ENCODE results near the gene ARHGEF4.
A peak's percentile ranks its signal among the peaks of the same experiment; 100 is the strongest.

Gene ARHGEF4

DNA sequence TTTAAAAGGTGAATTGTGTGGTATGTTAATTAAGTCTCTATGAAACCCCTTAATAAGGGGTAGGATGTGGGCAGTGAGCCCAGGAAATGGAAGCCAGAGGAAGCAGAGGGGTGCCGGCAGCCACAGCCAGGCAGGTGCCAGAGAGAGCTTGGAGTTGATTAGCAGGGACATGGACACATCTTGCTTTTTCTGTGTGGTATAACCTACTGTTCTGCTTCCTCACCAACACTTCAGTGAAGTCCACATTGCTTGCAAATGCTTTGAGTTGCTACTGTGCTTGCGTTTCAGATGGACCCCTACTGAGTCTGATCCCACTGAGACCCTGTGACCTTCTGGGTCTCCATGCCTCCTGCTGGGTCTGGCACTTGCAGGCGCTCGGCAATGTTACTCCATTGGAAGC lies 30.3 kb upstream of the ARHGEF4 start:
- Mint-ChIP-seq H3K36me3 (ENCODE audit: low read depth) (no peaks in the 10 kb centered on the region), H3K27ac (no peak overlapping the region), H3K27me3 (ENCODE audit: low read depth) (peaks cover 14% of the 10 kb centered on the region), H3K9me3 (no peaks in the 10 kb centered on the region), H3K4me3 (no peak overlapping the region), H3K4me1 (ENCODE audit: low read depth) (no peaks in the 10 kb centered on the region)
- DNase-seq (ENCODE audit: low spot score) = no peak

DNA sequence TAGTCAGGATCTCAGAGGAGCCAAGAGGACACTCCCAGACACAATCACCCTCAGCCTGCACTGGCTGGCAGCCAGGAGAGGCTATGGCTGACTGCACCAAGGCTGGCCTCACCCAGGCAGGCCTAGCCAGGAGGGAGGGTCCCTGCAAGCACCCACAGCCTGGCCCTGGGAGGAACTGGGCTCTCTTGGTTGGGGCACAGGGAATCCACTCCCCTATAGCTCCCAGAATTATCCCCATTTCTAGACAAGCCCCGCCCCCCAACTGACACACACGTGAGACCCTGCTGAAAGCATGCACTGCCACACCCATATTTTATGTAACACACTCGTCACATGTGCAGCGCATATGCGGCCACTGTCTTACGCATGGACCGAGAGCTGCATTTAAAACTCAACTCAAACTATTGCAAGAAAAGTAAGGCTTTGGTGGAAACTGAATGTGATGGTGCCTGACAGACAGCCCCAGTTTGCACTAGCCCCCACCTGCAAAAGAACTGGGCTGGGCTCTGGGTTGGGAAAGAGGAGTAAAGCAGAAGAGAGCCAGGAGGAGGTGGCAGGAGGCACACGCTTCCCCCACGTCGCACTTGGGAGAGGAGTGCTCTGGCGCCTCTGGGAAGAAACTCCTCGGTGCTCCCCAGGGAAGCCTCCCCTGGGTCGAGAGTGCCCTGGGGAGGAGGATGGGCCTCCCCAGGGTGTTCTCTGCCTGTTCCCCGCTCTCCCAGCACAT lies 28.9 kb upstream of the ARHGEF4 start:
- DNase-seq (ENCODE audit: low spot score) = no peak
- no peaks in the 10 kb centered on the region for H3K9me3 Mint-ChIP-seq
- no peaks in the 10 kb centered on the region for H3K36me3 Mint-ChIP-seq (ENCODE audit: low read depth)
- no peak overlapping the region for H3K27ac Mint-ChIP-seq
- no peak overlapping the region for H3K4me3 Mint-ChIP-seq
- H3K4me1 Mint-ChIP-seq (ENCODE audit: low read depth) = no peaks in the 10 kb centered on the region
- H3K27me3 Mint-ChIP-seq (ENCODE audit: low read depth) = peaks cover 20% of the 10 kb centered on the region

DNA sequence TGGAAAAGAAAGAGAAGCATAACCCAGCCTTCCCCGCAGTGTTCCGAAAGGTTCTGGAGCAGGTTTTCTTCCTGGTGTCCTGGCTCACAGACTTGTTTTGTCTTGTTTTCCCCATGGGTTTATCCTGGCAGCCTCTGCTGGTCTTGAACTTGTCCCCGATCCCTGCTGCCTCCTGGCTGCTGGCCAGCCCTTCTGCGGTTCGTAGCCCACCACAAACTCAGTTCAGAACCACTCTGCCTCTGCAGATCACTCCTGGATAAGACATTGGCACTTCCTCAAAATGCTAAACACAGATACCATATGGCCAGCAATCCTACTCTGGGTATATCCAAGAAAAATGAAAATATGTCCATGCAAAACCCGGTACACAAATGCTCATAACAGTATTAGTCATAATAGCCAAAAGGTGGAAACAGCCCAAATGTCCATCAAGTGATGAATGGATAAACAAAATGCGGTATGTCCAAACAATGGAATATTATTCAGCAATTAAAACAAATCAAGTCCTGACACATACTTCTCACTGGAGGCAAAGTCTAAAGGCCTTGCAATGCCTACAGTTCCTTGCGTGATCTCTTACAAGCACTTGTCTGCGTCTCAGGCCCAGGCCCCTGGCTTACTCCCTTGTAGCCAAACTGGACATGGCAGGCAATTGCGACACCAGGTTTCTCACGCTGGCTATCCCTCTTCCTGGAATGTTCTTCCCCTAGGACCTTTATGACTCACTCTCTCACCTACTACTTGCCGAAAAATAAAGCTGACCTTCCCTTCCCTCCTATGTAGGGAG lies 28.0 kb upstream of the ARHGEF4 start:
- Mint-ChIP-seq H3K4me3 (no peak overlapping the region), H3K27me3 (ENCODE audit: low read depth) (peaks cover 20% of the 10 kb centered on the region), H3K9me3 (no peaks in the 10 kb centered on the region), H3K4me1 (ENCODE audit: low read depth) (no peaks in the 10 kb centered on the region), H3K27ac (no peak overlapping the region), H3K36me3 (ENCODE audit: low read depth) (no peaks in the 10 kb centered on the region)
- no peak for DNase-seq (ENCODE audit: low spot score)

DNA sequence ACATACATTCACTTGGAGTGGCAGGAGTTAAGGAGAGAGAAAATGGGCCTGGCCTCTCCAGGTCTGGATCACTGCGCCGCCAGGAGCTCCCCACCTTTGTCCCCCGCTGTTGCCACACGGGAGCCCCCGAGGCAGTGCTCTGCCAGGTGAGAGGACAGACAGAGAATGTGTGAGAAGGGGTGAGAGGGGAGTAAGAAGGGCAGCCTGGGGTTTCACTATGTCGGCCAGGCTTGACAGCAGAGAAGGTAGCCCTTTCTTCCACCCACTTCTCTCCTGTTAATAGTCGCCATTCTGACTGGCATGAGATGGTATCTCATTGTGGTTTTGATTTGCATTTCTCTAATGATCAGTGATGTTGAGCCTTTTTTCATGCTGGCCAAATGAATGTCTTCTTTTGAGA lies 26.2 kb upstream of the ARHGEF4 start:
- no peaks in the 10 kb centered on the region for H3K4me1 Mint-ChIP-seq (ENCODE audit: low read depth)
- no peaks in the 10 kb centered on the region for H3K36me3 Mint-ChIP-seq (ENCODE audit: low read depth)
- no peaks in the 10 kb centered on the region for H3K9me3 Mint-ChIP-seq
- peaks cover 20% of the 10 kb centered on the region for H3K27me3 Mint-ChIP-seq (ENCODE audit: low read depth)
- H3K27ac Mint-ChIP-seq = no peak overlapping the region
- no peak overlapping the region for H3K4me3 Mint-ChIP-seq
- no peak for DNase-seq (ENCODE audit: low spot score)

DNA sequence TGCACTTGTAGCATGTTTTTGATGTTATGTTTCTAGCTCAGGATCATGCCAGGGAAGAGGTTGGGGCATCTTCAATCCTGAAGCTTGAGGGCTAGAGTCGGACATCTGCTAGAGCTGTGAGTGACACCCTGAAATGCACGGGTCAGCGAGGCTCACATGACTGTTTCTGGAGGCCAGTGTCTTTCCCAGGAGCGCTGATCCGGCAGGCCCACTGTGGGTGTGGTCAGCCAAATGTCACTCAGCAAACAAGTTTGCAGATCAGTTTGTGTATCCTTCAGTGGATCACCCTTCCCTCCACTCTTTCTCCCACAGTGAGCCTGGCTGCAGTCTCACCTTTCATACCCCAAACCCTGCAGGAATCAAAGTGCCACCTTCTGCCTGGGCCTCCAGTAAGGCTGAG lies 23.0 kb upstream of the ARHGEF4 start:
- H3K27me3 Mint-ChIP-seq (ENCODE audit: low read depth) = peaks cover 16% of the 10 kb centered on the region
- H3K27ac Mint-ChIP-seq = no peak overlapping the region
- no peaks in the 10 kb centered on the region for H3K4me1 Mint-ChIP-seq (ENCODE audit: low read depth)
- DNase-seq (ENCODE audit: low spot score) = no peak
- no peak overlapping the region for H3K4me3 Mint-ChIP-seq
- no peaks in the 10 kb centered on the region for H3K36me3 Mint-ChIP-seq (ENCODE audit: low read depth)
- H3K9me3 Mint-ChIP-seq = no peaks in the 10 kb centered on the region

DNA sequence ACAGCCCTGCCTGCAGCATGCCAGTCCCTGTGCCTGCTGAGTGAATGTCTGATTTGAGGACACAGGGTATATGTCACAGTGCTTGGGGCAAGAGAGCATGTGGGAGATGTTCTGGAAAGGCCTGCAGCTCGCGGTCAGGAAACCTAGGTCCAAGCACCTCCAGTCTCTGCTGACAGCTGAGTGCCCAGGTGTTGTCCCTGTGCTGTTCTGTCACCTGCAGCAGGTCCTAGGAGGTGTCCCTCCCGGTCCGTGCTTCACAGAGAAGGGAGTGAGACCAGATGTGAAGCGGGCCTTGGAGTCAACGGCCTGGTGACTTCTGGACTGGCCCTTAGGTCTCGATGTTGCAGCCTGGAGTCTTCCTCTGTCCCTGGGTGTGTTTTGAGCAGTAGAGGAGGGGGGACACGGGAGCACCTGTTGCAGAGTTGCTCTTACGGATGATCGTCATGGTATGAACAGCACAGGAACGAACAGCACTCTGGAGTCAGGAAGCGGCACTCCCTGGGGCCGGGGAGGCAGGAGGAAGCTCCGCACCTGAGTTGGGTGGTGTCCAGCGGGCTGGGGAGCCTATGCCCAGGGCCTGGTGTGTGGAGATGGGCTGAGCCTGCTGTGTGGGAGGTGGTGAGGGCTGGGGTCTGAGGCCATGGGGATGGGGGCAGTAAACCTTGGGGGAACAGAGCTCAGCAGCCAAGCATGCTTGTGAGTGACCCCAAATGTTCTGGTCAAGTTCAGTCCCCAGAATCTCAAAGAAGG lies 21.6 kb upstream of the ARHGEF4 start:
- Mint-ChIP-seq H3K27me3 (ENCODE audit: low read depth) (peaks cover 16% of the 10 kb centered on the region), H3K4me1 (ENCODE audit: low read depth) (no peaks in the 10 kb centered on the region), H3K27ac (no peak overlapping the region), H3K9me3 (no peaks in the 10 kb centered on the region), H3K4me3 (no peak overlapping the region), H3K36me3 (ENCODE audit: low read depth) (no peaks in the 10 kb centered on the region)
- DNase-seq (ENCODE audit: low spot score) = no peak

DNA sequence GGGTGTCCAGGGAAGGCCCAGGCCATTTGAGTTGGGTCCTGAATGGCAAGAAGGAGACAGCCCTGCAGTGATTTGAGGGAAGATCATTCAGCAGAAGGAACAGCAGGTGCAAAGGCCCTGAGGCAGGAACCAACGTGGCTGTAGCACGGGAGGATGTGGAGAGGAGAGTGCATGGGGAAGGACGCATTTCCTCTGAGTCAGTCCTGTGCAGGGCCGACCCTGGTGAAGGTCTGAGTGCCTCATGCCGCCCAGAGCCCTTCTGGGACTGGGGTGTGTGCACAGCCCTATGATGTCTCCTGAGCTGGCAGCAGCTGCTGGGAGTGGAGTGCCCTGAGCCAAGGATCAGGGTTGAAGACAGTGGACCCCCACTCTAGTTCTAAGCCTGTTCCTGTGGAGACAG lies 17.9 kb upstream of the ARHGEF4 start:
- no peaks in the 10 kb centered on the region for H3K9me3 Mint-ChIP-seq
- peaks cover 5% of the 10 kb centered on the region for H3K27me3 Mint-ChIP-seq (ENCODE audit: low read depth)
- H3K36me3 Mint-ChIP-seq (ENCODE audit: low read depth) = no peaks in the 10 kb centered on the region
- H3K4me3 Mint-ChIP-seq = no peak overlapping the region
- H3K4me1 Mint-ChIP-seq (ENCODE audit: low read depth) = peaks cover under 1% of the 10 kb centered on the region
- no peak overlapping the region for H3K27ac Mint-ChIP-seq
- no peak for DNase-seq (ENCODE audit: low spot score)

DNA sequence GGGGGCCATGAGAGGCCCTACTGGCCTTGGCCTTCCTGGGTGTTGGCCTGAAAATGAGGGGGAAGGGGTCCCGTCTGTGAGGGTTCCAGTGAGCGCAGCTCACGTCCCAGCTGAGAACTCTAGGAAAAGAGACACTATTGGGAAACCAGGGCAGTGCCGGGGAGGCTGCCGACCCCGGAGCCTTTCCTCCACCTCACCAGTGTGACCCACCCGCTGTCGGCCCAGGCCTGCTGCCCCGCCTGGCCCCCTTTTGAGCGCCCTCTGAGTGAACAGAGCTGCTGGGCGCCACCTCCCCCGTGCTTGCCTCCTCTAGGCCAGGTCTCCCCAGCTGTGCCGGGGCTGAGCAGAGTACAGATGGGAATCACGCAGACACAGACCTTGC lies 17.5 kb upstream of the ARHGEF4 start:
- no peak for DNase-seq (ENCODE audit: low spot score)
- peaks cover 5% of the 10 kb centered on the region for H3K27me3 Mint-ChIP-seq (ENCODE audit: low read depth)
- no peak overlapping the region for H3K4me3 Mint-ChIP-seq
- H3K36me3 Mint-ChIP-seq (ENCODE audit: low read depth) = no peaks in the 10 kb centered on the region
- H3K9me3 Mint-ChIP-seq = no peaks in the 10 kb centered on the region
- peaks cover 5% of the 10 kb centered on the region for H3K4me1 Mint-ChIP-seq (ENCODE audit: low read depth)
- no peak overlapping the region for H3K27ac Mint-ChIP-seq

DNA sequence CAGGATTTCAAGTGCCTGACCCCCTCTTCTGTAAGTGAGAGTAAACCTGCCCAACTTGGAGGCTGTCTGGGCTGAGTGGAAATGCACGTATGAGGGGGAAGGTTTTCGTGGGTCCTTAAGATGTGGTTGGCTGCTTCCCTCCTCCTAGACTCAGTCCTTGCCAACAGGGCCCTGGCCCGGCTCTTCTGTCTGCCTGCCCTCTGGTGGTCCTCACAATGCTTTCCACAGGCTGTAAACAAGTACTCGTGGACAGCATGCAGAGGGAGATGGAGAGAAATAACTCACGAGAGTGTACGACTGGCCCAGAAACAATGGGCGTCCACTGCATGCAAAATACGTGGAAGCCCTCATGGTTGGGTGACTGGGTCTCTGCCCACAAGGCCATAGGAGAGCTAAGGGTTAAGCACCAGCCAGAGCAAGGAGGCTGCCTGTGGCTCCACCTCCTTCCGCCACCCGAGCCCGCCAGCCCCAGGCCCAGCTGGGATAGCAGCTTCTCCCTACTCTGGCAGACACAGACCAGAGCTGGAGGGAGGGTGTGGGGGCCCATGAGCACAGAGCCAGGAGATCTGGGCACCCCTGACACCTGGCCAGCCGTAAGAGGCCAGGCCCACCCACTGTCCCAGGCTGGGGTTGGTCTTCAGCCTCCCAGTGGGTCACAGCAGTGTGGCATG lies 17.0 kb upstream of the ARHGEF4 start:
- Mint-ChIP-seq H3K27ac (no peak overlapping the region), H3K4me1 (ENCODE audit: low read depth) (peaks cover 10% of the 10 kb centered on the region), H3K27me3 (ENCODE audit: low read depth) (peaks cover 5% of the 10 kb centered on the region), H3K4me3 (no peak overlapping the region), H3K9me3 (no peaks in the 10 kb centered on the region), H3K36me3 (ENCODE audit: low read depth) (no peaks in the 10 kb centered on the region)
- DNase-seq (ENCODE audit: low spot score) = no peak

DNA sequence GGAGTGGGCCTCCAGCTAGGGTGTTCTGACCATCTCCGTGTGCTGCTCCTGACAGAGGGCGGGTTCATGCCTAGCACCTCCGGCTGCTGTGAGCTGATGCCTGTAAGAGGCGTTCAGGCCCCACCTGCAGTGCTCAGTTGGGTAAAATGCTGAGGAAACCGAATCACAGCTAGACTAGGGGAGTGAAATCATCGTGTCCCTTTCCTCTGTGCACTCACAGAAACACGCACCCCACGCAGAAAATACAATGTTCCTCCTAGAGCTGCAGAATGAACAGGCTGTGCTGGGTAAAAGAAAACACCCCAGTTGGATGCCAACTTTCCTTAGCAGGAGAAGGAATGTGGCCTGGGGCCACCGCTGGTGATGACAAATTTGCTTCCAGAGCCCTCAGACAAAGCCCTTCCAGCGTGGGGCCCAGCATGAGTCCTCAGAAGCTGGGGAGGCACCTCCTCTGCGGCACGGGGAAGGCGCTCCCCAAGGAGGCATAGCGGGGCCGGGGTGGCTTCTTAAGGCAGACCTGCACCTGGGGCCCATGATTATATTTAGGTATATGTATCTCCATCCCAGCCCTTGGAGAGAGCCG lies 16.3 kb upstream of the ARHGEF4 start:
- no peak overlapping the region for H3K4me3 Mint-ChIP-seq
- no peaks in the 10 kb centered on the region for H3K9me3 Mint-ChIP-seq
- H3K36me3 Mint-ChIP-seq (ENCODE audit: low read depth) = no peaks in the 10 kb centered on the region
- peaks cover 14% of the 10 kb centered on the region for H3K4me1 Mint-ChIP-seq (ENCODE audit: low read depth)
- no peak for DNase-seq (ENCODE audit: low spot score)
- H3K27me3 Mint-ChIP-seq (ENCODE audit: low read depth) = peaks cover 5% of the 10 kb centered on the region
- H3K27ac Mint-ChIP-seq = no peak overlapping the region

DNA sequence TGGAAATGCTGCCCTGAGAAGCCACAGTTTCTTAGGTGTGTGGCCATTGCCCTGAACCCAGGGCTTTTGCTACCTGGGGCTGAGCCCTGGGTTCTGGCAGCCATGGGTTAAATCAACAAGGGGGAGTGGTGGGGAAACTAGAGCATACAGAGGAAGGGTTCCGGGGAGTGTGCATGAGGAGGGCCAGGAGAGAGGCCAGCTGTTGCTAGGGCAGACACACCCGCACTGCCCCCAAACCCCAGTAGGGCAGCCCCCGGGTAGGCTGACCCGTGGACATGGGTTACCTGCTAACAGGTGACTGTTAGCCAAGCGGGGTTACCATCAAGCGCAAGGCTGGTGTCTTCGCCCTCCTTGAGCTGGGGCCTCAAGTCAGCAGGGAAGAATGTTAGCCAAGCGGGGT lies 14.8 kb upstream of the ARHGEF4 start:
- no peak overlapping the region for H3K4me3 Mint-ChIP-seq
- peaks cover 15% of the 10 kb centered on the region for H3K4me1 Mint-ChIP-seq (ENCODE audit: low read depth)
- no peaks in the 10 kb centered on the region for H3K9me3 Mint-ChIP-seq
- no peak for DNase-seq (ENCODE audit: low spot score)
- H3K27me3 Mint-ChIP-seq (ENCODE audit: low read depth) = peaks cover 5% of the 10 kb centered on the region
- H3K27ac Mint-ChIP-seq = no peak overlapping the region
- H3K36me3 Mint-ChIP-seq (ENCODE audit: low read depth) = no peaks in the 10 kb centered on the region

DNA sequence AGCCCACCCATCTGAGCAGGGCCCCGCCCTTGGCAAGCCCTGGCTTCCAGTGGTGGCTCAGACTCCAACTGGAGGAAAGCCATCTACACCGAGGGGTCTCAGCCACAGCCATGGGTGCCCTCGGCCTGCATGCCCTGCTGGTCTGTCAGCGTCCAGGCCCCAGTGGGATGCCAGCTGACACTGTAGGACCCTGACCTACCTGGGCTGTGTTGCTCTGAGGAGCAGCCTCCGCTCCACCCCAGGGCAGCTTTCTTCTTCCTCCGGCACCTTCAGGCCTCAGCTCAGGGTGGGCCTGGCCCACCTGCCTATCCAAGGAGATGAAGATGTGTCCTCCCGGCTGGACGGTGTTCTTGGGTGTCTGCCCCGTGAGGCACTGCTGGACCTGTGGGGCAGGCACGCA lies 13.9 kb upstream of the ARHGEF4 start:
- Mint-ChIP-seq H3K36me3 (ENCODE audit: low read depth) (no peaks in the 10 kb centered on the region), H3K27ac (no peak overlapping the region), H3K4me3 (no peak overlapping the region), H3K4me1 (ENCODE audit: low read depth) (peaks cover 15% of the 10 kb centered on the region), H3K9me3 (no peaks in the 10 kb centered on the region), H3K27me3 (ENCODE audit: low read depth) (peaks cover 5% of the 10 kb centered on the region)
- no peak for DNase-seq (ENCODE audit: low spot score)

DNA sequence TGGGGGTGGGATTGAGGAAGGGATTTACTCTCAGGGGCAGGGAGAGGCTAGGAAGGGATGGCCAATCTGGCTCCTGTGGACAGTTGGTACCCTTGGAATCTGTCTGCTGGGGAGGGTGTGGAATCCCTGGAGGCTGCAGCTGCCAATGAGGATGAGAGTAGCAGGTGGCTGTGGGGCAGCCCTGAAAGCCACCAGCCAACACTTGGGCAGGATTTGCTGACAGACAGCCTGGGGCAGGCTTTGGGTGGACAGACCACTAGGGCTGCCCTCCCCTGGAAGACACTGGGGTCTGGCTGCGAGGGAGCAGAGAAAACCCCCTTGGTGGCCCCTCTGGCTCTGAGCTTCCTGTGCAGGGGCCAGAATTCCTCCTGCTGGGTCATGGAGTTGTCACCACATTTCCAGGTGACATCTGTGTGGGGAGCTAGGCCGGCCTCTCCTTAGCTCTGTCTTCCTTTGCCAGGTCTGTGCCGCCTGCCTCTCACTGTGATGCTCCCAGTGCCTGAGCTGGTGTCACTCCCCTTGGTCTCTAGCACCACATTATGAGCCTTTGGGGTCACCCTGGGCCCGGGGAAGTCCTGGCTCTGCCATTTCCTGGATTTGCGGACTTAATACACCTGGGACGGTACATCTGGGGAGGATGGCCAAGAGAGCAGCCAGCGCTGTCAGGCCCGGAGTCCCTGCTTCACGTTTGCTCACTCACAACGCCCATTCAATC lies 13.4 kb upstream of the ARHGEF4 start:
- no peak for DNase-seq (ENCODE audit: low spot score)
- H3K36me3 Mint-ChIP-seq (ENCODE audit: low read depth) = no peaks in the 10 kb centered on the region
- H3K4me3 Mint-ChIP-seq = no peak overlapping the region

More for the DNA sequence above, 13.4 kb upstream of the ARHGEF4 start:
- no peaks in the 10 kb centered on the region for H3K9me3 Mint-ChIP-seq
- H3K27ac Mint-ChIP-seq = peak overlapping the region; percentile 70
- H3K27me3 Mint-ChIP-seq (ENCODE audit: low read depth) = peaks cover 5% of the 10 kb centered on the region
- H3K4me1 Mint-ChIP-seq (ENCODE audit: low read depth) = peaks cover 15% of the 10 kb centered on the region
